H1 (cell line): Measurements from ENCODE around the gene CD48.
"Not testable (repeated sequence)": the region's sequence is repeated elsewhere in the genome, so short reads cannot be mapped to it uniquely, and the experiment has no call there.

ENCODE experiments used
- CHD2 ChIP-seq: IDR thresholded peaks from 2 replicates; pipeline ENCODE4 v1.6.1; 2012; ENCODE audit warnings: low read length, improper control_type of control experiment
- CTCF ChIP-seq, 3 experiments: IDR thresholded peaks; 1 replicate in 2 of 3; 2 replicates in 1 of 3; pipeline versions ENCODE4 v1.5.1 to v1.6.1; 2011; ENCODE audit warnings: low read length in 3 of 3, mild to moderate bottlenecking in 3 of 3, inconsistent platforms in 2 of 3, low read depth in 1 of 3, moderate library complexity in 1 of 3; ENCODE audit not compliant: insufficient read depth in 1 of 3; ENCODE audit errors: control extremely low read depth in 1 of 3
- POLR2A ChIP-seq, 2 experiments: IDR thresholded peaks; 1 replicate in 1 of 2; 2 replicates in 1 of 2; pipeline ENCODE4 v1.6.1; 2011; ENCODE audit warnings: low read depth in 2 of 2, low read length in 2 of 2, mild to moderate bottlenecking in 2 of 2; ENCODE audit errors: control extremely low read depth in 1 of 2

- TF ChIP-seq POLR2A (IDR thresholded peaks at IDR 0.05; ENCODE audit: control extremely low read depth in 1 of 2, low read depth in 2 of 2, low read length in 2 of 2); CHD2; CTCF (IDR thresholded peaks at IDR 0.05; ENCODE audit: control extremely low read depth in 1 of 3, insufficient read depth in 1 of 3, low read depth in 1 of 3, low read length in 3 of 3): not testable (repeated sequence)
Observed at GRCh38 chr1:160731564-160731963, 19.9 kb upstream of the CD48 start.
